ENCODE results near the gene ZNF296. TPM values are rescaled to one million over a fixed set of nuclear protein-coding genes. Genes with fewer than 3 reads are reported as not detected.

ZNF296 gene
- total RNA-seq, 2 experiments from 2014 or later, result 5.0 to 6.3 TPM

DNA sequence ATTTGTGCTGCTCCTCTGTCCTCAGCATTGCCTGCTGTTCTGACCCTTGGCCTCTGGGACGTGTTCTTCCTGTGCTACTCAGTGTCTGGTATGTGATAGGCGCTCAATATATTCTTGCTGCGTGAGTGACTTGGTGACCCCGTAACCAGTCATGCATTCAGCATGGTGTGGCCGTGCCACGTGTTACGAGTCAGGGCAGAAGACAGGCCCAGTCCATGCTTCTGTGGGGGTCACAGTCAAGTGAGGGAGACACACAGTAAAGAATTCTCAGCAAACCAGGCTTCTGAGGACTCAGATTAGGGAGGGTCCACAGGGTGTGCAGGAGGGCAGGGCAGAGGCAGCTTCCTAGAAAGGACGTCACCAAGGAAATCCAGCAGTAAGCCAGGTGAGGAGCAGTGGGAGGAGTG, 24.6 kb upstream of the ZNF296 start:
- TF ChIP-seq, protein P1, sequence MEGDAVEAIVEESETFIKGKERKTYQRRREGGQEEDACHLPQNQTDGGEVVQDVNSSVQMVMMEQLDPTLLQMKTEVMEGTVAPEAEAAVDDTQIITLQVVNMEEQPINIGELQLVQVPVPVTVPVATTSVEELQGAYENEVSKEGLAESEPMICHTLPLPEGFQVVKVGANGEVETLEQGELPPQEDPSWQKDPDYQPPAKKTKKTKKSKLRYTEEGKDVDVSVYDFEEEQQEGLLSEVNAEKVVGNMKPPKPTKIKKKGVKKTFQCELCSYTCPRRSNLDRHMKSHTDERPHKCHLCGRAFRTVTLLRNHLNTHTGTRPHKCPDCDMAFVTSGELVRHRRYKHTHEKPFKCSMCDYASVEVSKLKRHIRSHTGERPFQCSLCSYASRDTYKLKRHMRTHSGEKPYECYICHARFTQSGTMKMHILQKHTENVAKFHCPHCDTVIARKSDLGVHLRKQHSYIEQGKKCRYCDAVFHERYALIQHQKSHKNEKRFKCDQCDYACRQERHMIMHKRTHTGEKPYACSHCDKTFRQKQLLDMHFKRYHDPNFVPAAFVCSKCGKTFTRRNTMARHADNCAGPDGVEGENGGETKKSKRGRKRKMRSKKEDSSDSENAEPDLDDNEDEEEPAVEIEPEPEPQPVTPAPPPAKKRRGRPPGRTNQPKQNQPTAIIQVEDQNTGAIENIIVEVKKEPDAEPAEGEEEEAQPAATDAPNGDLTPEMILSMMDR (IDR thresholded peaks at IDR 0.05), result no peak
- Mint-ChIP-seq H3K4me1 (ENCODE audit: low read depth) (peaks cover 68% of the 10 kb centered on the region), H3K9me3 (no peaks in the 10 kb centered on the region), H3K4me3 (no peak overlapping the region), H3K36me3 (ENCODE audit: low read depth) (peaks cover 5% of the 10 kb centered on the region), H3K27ac (peak overlapping the region; percentile 10), H3K27me3 (no peaks in the 10 kb centered on the region)
- DNase-seq (no peak), ATAC-seq (no peak)
- ChIA-PET CTCF (interaction anchor here (1.4 to 3.4 kb wide), 2 partner anchors 13 to 25 kb away, joined by 4 to 17 read pairs; no protein-coding TSS in a partner anchor), POLR2A (interaction anchor here (1.4 kb wide), 1 partner anchor 10 kb away, joined by 3 read pairs; no protein-coding TSS in a partner anchor)
- intact Hi-C loops (cut with micrococcal nuclease), result no loop called here

- CTCF ChIA-PET, result no interaction called here
- POLR2A ChIA-PET, result interaction anchor here (1.4 kb wide), 2 partner anchors 10 to 11 kb away, joined by 3 read pairs; no protein-coding TSS in a partner anchor
- ATAC-seq, result no peak
- Mint-ChIP-seq H3K27me3 (no peaks in the 10 kb centered on the region), H3K4me3 (no peak overlapping the region), H3K36me3 (ENCODE audit: low read depth) (peaks cover 5% of the 10 kb centered on the region), H3K9me3 (no peaks in the 10 kb centered on the region), H3K4me1 (ENCODE audit: low read depth) (peaks cover 66% of the 10 kb centered on the region), H3K27ac (no peak overlapping the region)
- TF ChIP-seq, protein P1 (IDR thresholded peaks at IDR 0.05), result no peak
- DNase-seq, result no peak
- intact Hi-C loops (cut with micrococcal nuclease), result no loop called here
Measured at GRCh38 chr19:45100201-45100600, 23.9 kb upstream of the ZNF296 start.

DNA sequence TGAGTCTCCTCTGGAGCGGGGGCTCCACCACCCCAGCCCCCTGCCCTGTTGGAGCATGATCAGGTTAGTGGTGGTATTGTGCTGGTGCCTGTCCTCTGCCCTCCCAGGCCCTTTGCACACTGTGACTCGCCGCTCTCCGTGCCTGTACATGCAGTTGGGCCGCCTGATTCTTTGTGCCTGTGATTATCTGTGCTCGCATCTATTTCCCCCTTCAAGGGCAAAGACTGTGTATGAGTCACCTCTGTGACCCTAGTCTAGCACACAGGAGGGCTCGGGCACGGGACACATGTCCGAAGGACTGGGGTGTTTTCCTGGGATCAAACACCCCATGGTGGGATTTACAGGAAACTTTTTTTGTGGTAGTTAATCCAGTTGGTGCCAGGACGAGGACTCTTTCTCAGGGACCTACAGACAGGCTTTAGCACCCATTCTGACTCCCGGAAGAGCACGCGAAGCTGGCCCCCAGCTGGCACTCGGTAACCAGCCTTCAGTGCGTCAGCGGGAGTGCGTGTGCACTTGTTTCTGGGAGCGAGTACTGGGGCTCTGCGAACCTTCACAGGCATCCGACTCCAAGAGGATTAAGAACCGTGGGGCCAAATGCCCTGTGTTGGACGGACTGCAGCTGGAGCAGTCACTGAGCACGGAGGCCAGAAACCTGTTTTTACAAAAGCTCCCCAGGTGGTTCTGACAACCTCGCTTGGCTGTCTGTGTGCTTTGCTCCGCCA, 23.4 kb upstream of the ZNF296 start:
- POLR2A ChIA-PET, result interaction anchor here (1.0 to 1.4 kb wide), 3 partner anchors 10 to 21 kb away, joined by 3 read pairs; no protein-coding TSS in a partner anchor
- CTCF ChIA-PET, result interaction anchor here (1.0 to 1.4 kb wide), 2 partner anchors 26 to 27 kb away, joined by 3 read pairs; no protein-coding TSS in a partner anchor
- H3K27ac Mint-ChIP-seq, result no peak overlapping the region

DNA sequence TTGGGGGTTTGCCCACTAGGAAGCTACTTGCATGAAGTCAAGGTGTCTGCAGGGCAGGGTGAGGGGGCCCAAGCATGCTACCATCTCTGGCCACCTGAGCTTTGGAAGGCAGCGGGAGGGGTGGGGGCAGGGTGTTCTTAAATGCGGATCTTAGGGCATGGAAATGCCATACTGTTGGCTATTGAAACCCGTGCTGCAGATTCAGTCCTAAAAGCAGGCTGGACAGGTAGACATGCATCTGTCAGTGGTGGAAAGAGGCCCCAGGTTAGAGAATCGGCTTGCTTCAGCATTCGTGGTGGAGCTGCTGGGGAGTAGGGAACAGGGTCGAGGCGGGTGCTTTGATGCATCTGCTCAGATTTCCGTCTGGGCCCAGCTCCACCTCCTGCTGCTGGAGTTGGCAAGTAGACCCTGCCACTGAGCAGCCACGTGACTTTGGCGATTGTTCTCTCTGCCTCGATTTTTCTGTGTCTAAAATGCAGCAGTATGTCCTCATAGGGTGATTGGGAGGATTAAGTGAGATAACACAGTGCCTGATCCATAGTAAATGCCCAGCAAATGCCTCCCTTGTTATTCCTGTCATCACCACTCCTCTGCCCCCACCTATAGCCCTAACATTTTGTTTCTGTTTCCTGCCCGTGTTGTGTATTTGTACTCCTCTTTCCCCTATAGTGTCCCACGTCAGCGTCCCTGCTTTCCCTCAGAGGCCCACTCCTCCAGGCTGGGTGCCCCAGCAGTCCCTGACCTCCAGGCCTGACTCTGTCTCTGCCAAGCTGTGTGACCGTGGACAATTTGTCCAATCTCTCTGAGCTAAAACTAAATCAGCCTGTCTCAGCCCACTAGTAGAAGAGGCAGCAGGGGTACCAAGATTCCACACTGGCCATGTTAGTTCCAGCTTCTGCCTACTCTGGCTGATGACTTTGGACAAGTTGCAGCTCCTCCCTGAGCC, 22.5 kb upstream of the ZNF296 start:
- peaks cover 64% of the 10 kb centered on the region for H3K4me1 Mint-ChIP-seq (ENCODE audit: low read depth)
- H3K36me3 Mint-ChIP-seq (ENCODE audit: low read depth), result peaks cover 12% of the 10 kb centered on the region
- POLR2A ChIA-PET, result interaction anchor here (1.0 to 1.6 kb wide), 5 partner anchors 9 to 20 kb away, joined by 3 to 7 read pairs (median 3); no protein-coding TSS in a partner anchor
- DNase-seq (no peak), ATAC-seq (no peak)
- intact Hi-C loops (cut with micrococcal nuclease), result no loop called here
- no peaks in the 10 kb centered on the region for H3K9me3 Mint-ChIP-seq
- CTCF ChIA-PET, result interaction anchor here (0.9 to 1.4 kb wide), 4 partner anchors 26 to 88 kb away, joined by 3 to 4 read pairs (median 3); no protein-coding TSS in a partner anchor
- peak overlapping the region; percentile 40 for H3K27ac Mint-ChIP-seq
- H3K4me3 Mint-ChIP-seq, result no peak overlapping the region
- H3K27me3 Mint-ChIP-seq, result no peaks in the 10 kb centered on the region
- TF ChIP-seq, protein P1 (IDR thresholded peaks at IDR 0.05), result no peak

More for the DNA sequence above, 23.4 kb upstream of the ZNF296 start:
- DNase-seq (no peak), ATAC-seq (no peak)
- peaks cover 65% of the 10 kb centered on the region for H3K4me1 Mint-ChIP-seq (ENCODE audit: low read depth)
- no peak overlapping the region for H3K4me3 Mint-ChIP-seq
- no peaks in the 10 kb centered on the region for H3K27me3 Mint-ChIP-seq
- TF ChIP-seq, protein P1 (IDR thresholded peaks at IDR 0.05), result no peak
- H3K36me3 Mint-ChIP-seq (ENCODE audit: low read depth), result peaks cover 5% of the 10 kb centered on the region
- no peaks in the 10 kb centered on the region for H3K9me3 Mint-ChIP-seq
- intact Hi-C loops (cut with micrococcal nuclease), result no loop called here

Data from activated CD8-positive, alpha-beta T cell treated with anti-CD3 and anti-CD28 coated beads for 36 hours (primary cell).